Muscle of leg (tissue), 11 donors: ENCODE data around the gene PPP2R3A. TPM values are rescaled to one million over a fixed set of nuclear protein-coding genes. Genes with fewer than 3 reads are reported as not detected.
"Not testable (repeated sequence)": the region's sequence is repeated elsewhere in the genome, so short reads cannot be mapped to it uniquely, and the experiment has no call there.

Source experiments
- DNase-seq: peaks from one replicate; pipeline ENCODE4 v3.0.0; 2013
- H3K27ac ChIP-seq: one replicate; pipeline ENCODE4 v1.5.1; 2013; ENCODE audit warnings: mild to moderate bottlenecking, low read length, control low read depth
- H3K27me3 ChIP-seq: one replicate; pipeline ENCODE4 v1.6.1; 2013; ENCODE audit warnings: low read length; ENCODE audit not compliant: control insufficient read depth, insufficient read depth
- H3K36me3 ChIP-seq: one replicate; pipeline ENCODE4 v1.6.1; 2013; ENCODE audit warnings: low read length; ENCODE audit not compliant: control insufficient read depth, insufficient read depth
- H3K4me1 ChIP-seq: one replicate; pipeline ENCODE4 v1.6.1; 2013; ENCODE audit warnings: low read length; ENCODE audit not compliant: control insufficient read depth, insufficient read depth
- H3K4me3 ChIP-seq: one replicate; pipeline ENCODE4 v1.5.1; 2013; ENCODE audit warnings: low read length, control low read depth
- H3K9me3 ChIP-seq: replicated peaks from 2 replicates; pipeline ENCODE4 v1.6.1; 2013; ENCODE audit warnings: low read depth, low read length; ENCODE audit not compliant: control insufficient read depth
- WGBS: methylation state at CpG from one replicate; pipeline ENCODE4 v1.1.5; 2013; ENCODE audit warnings: missing lambda C conversion rate; ENCODE audit not compliant: insufficient coverage; 5-methylcytosine and 5-hydroxymethylcytosine counted together
- polyA plus RNA-seq, 8 donors: library from polyadenylated mRNA; unstranded; fragments of 120-200 nt; gene quantifications; one replicate each; pipeline versions ENCODE4 v1.2.1 to v1.2.3, GENCODE V29; 2013; ENCODE audit warnings: inconsistent platforms in 1 of 8, low replicate concordance in 1 of 8; ENCODE audit not compliant: insufficient read length in 8 of 8, insufficient read depth in 1 of 8
- total RNA-seq: library from RNA; stranded (reverse); fragments of 120-200 nt; gene quantifications from one replicate; pipeline ENCODE4 v1.2.4, GENCODE V29; 2013

The PPP2R3A gene
- total and polyA plus RNA-seq, 9 donors = 29.9 to 64.6 (median 48.2) TPM

DNA sequence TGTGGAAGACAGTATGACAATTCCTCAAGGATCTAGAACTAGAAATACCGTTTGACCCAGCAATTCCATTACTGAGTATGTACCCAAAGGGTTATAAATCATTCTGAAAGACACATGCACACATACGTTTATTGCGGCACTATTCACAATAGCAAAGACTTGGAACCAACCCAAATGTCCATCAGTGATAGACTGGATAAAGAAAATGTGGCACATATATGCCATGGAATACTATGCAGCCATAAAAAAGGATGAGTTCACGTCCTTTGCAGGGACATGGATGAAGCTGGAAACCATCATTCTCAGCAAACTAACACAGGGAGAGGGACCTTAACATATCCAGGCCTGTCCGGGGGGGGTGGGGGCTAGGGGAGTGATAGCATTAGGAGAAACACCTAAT is 154.3 kb downstream of the PPP2R3A start:
- not testable (repeated sequence) for H3K4me1 ChIP-seq, H3K27ac ChIP-seq, DNase-seq, H3K36me3 ChIP-seq, H3K27me3 ChIP-seq, H3K9me3 ChIP-seq, H3K4me3 ChIP-seq
- no CpG with 5 or more reads among the region's 5 CpGs for WGBS

DNA sequence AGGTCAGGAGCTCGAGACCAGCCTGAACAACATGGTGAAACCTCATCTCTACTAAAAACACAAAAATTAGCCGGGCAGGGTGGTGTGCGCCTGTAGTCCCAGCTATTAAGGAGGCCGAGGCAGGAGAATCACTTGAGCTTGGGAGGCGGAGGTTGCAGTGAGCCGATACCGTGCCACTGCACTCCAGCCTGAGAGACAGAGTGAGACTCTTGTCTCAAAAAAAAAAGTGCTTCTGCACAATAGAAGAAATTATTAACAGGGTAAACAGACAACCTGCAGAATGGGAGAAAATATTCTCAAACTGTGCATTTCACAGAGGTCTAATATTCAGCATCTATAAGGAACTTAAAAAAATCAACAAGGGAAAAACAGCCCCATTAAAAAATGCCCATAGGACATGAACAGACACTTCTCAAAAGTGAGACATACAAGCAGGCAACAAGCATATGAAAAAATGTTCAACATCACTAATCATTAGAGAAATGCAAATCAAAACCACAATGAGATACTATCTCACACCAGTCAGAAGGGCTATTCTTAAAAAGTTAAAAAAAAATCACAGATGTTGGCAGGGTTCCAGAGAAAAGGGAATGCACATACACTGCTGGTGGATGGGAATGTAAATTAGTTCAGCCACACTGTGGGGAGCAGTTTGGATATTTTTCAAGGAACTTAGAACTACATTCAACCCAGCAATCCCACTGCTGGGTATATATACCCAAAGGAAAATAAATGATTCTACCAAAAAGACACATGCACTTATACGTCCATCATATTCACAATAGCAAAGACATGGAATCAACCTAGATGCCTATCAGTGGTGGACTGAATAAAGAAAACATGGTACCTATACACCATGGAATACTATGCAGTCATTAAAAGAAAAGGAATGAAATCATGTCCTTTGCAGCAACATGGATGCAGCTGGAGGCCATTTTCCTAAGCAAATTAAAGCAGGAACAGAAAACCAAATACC is 155.1 kb downstream of the PPP2R3A start:
- Histone ChIP-seq H3K4me1 (no peaks in the 10 kb centered on the region), H3K4me3 (no peak overlapping the region), H3K27me3 (no peaks in the 10 kb centered on the region), H3K27ac (no peak overlapping the region), H3K36me3 (peaks cover 2% of the 10 kb centered on the region), H3K9me3 (no peaks in the 10 kb centered on the region)
- WGBS = 100% methylated on average over 3 of the region's 8 CpGs
- no peak for DNase-seq

DNA sequence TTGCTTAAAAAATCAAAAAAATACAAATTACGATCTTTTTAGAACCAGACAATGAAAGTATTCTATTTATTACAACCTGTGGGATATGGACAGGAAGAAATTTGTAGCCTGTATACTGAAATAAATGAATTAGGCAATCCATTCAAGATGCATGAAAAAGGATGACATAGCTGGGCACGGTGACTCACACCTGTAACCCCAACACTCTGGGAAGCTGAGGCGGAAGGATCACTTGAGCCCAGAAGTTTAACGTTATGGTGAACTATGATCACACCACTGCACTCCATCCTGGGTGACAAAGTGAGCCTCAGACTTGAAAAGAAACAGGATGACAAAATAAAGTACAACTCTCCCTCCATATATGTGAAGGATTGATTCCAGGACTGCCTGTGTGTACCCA is 156.5 kb downstream of the PPP2R3A start:
- Histone ChIP-seq H3K4me3 (no peak overlapping the region), H3K4me1 (no peaks in the 10 kb centered on the region), H3K36me3 (peaks cover 11% of the 10 kb centered on the region), H3K27me3 (no peaks in the 10 kb centered on the region), H3K9me3 (peaks cover 3% of the 10 kb centered on the region), H3K27ac (no peak overlapping the region)
- no peak for DNase-seq
- no CpG with 5 or more reads among the region's 4 CpGs for WGBS

DNA sequence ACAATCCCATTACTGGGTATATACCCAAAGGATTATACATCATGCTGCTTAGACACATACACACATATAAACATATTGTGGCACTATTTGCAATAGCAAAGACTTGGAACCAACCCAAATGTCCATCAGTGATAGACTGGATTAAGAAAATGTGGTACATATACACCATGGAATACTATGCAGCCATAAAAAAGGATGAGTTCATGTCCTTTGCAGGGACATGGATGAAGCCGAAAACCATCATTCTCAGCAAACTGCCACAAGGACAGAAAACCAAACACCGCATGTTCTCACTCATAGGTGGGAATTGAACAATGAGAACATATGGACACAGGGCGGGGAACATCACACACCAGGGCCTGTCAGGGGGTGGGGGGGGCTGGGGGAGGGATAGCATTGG is 166.1 kb downstream of the PPP2R3A start:
- H3K27me3 ChIP-seq, H3K27ac ChIP-seq, H3K36me3 ChIP-seq, H3K4me3 ChIP-seq, H3K4me1 ChIP-seq, H3K9me3 ChIP-seq, DNase-seq: not testable (repeated sequence)
- WGBS = no CpG with 5 or more reads among the region's 3 CpGs

DNA sequence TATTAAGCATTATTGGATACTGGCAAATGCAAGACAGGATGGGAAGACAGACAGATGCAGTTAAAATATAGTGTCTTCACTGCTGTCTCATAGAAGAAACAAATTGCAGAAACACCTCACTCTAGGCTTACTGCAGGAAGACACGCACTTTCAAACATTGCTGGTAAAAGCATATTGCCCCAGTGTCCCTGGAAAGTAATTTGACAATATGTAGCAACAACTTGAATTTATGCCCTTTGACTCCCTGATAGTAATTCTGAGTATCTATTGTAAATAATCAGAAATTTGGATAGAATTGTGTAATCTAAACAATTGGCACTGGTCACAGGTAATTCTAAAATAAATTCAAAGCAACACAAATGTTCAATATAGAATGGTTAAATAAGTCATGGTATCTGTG is 168.6 kb downstream of the PPP2R3A start:
- Histone ChIP-seq H3K4me1 (no peaks in the 10 kb centered on the region), H3K27me3 (no peaks in the 10 kb centered on the region), H3K4me3 (no peak overlapping the region), H3K27ac (no peak overlapping the region), H3K36me3 (no peaks in the 10 kb centered on the region), H3K9me3 (no peaks in the 10 kb centered on the region)
- no peak for DNase-seq
- no CpG with 5 or more reads among the region's 1 CpG for WGBS

DNA sequence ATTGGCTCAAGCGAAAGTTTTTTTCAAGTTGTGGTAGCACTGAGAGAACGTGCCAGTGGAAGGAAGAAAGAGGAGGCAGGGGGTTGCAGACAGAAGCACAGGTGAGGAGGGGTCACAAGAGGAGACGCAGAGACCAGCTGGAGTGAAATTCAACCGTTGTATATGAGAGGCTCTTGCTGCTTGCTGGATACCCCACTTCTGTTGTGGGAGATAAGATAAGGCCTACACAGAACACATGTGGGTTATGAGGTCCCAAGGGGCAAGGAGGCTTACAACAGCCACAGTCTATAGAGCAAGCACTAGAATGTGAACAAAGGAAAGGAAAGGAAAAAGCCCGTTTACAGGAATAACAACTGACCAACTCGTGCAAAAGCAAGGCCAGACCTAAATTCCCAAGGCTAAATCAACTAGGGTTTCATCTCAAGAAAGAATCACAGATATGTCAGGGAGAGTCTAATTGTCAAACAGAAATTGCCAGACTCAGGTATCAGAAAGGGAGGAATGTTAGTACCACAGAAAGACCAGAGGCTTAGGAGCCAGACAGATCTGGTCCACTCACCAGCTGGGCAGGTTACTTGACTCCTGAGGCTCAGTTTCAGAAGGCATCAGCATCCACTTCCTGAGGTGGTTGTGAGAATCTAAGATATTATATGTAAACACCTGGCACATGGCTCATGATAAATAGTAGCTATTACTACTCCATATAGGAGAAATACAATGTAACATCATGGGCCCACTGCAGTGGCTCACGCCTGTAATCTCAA is 169.7 kb downstream of the PPP2R3A start:
- WGBS = 54% methylated on average over 4 of the region's 7 CpGs
- no peak for DNase-seq
- Histone ChIP-seq H3K9me3 (no peaks in the 10 kb centered on the region), H3K4me1 (no peaks in the 10 kb centered on the region), H3K4me3 (no peak overlapping the region), H3K27me3 (no peaks in the 10 kb centered on the region), H3K27ac (no peak overlapping the region), H3K36me3 (no peaks in the 10 kb centered on the region)

DNA sequence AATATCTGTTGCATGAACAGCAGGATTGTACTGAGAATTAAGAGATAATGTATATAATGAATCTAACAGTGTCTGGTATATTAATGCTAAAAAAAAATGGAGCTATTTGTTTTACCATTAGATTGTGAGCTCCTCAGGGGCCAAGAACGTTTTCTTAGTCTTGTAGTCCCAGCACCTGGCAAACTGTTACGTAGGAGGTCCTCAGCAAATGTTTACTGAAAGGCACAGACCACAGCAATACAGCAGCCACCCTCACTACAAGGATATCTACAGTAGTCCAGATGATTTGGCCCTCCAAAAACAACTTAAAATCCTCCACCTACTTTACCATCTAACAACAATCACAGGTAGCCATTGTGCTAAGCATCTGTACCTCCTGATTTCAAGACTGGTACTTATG is 170.9 kb downstream of the PPP2R3A start:
- no peaks in the 10 kb centered on the region for H3K27me3 ChIP-seq
- no peak overlapping the region for H3K4me3 ChIP-seq
- H3K4me1 ChIP-seq = no peaks in the 10 kb centered on the region
- DNase-seq = no peak
- H3K36me3 ChIP-seq = no peaks in the 10 kb centered on the region
- no peaks in the 10 kb centered on the region for H3K9me3 ChIP-seq
- no peak overlapping the region for H3K27ac ChIP-seq
- WGBS = 42% methylated on average over 2 of the region's 2 CpGs

DNA sequence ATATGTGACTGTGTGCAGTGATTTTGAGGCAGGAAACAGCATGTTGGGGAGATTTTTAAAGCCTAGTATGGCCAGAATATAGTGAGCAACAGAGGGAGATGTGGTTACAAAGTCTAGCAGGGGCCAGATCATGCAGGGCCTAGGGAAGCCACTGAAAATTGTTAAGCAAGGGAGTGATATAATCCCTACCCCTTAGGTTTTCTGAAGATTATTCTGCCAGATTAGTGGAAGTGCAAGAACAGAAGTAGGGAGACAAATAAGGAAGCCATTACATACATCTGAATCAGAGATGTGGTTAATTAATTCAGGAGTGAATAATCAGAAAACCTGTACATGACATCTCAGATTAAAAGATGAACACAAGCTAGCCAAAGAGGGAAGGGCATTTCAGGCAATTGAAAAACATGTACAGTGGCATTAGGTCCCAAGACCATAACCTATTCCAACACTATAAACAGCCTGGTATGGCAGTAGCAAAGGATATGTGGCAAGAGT is 175.8 kb downstream of the PPP2R3A start:
- Histone ChIP-seq H3K9me3 (no peaks in the 10 kb centered on the region), H3K27me3 (no peaks in the 10 kb centered on the region), H3K27ac (no peak overlapping the region), H3K36me3 (peaks cover 12% of the 10 kb centered on the region), H3K4me1 (no peaks in the 10 kb centered on the region), H3K4me3 (no peak overlapping the region)
- no peak for DNase-seq

DNA sequence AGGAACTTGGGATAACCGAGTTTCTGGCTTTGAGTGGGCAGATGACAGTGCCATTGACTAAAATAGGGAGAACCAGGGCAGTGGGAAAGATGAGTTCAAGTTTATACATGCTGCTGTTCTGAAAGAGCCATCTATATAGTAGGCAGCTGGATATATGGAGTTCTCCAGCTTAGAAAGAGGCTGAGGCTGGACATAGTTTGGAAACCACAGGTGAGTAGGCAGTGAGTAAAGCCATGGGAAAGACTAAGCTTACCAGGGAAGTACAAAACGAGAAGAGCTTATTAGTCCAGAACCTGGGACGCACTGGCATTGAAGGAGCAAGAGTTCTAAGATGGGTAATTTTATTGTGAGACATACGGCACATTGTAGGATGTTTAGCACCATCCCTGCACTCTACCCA is 176.4 kb downstream of the PPP2R3A start:
- peaks cover 12% of the 10 kb centered on the region for H3K36me3 ChIP-seq

DNA sequence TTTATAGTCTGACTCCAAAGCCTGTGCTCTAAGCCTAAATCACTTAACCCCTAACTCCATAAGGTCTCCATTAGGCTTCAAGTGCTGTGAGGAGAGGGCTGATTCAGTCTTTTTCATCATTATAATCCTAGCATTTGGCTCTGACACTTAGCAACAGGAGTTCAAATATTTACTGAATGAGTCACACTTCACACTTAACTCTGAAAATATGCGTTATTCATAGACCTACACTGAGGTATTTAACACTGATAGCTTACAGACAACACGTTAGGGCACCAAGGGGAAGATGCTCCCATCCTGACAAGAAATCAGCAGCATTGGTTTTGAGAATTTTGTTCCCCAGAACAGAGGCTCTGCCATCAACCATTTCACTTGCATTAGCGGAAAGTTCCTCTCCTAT is 177.1 kb downstream of the PPP2R3A start:
- no peak overlapping the region for H3K4me3 ChIP-seq
- 34% methylated on average over 2 of the region's 3 CpGs for WGBS
- DNase-seq = peak; percentile 18
- H3K9me3 ChIP-seq = no peaks in the 10 kb centered on the region
- no peak overlapping the region for H3K27ac ChIP-seq
- peaks cover 15% of the 10 kb centered on the region for H3K36me3 ChIP-seq
- H3K4me1 ChIP-seq = no peaks in the 10 kb centered on the region
- no peaks in the 10 kb centered on the region for H3K27me3 ChIP-seq

More for the DNA sequence above, 176.4 kb downstream of the PPP2R3A start:
- H3K27me3 ChIP-seq = no peaks in the 10 kb centered on the region
- DNase-seq = no peak
- WGBS = 85% methylated on average over 3 of the region's 4 CpGs
- no peaks in the 10 kb centered on the region for H3K9me3 ChIP-seq
- H3K4me3 ChIP-seq = no peak overlapping the region
- H3K4me1 ChIP-seq = no peaks in the 10 kb centered on the region
- H3K27ac ChIP-seq = no peak overlapping the region
